ENCODE measurements around the gene AP1S1.

The AP1S1 gene

GRCh38 chr7:101202603-101202918, 48.3 kb downstream of the AP1S1 start:
- no peak for DNase-seq

GRCh38 chr7:101203740-101204738, 49.8 kb downstream of the AP1S1 start:
- peak in 1 of 4 experiments; percentile 17 for DNase-seq

GRCh38 chr7:101205901-101206664, 51.8 kb downstream of the AP1S1 start:
- DNase-seq, result no peak

GRCh38 chr7:101206665-101207042, 52.4 kb downstream of the AP1S1 start:
- DNase-seq, result no peak

- no peak for DNase-seq
Measured at GRCh38 chr7:101207459-101207858, 53.2 kb downstream of the AP1S1 start.

- no peak for DNase-seq
Measured at GRCh38 chr7:101208794-101209193, 54.5 kb downstream of the AP1S1 start.

GRCh38 chr7:101210143-101210542, 55.9 kb downstream of the AP1S1 start:
- no peak for DNase-seq

All from activated naive CD4-positive, alpha-beta T cell (primary cell).